Pancreas (tissue), 10 donors: Measurements from ENCODE around the gene STARD8. TPM values are rescaled to one million over a fixed set of nuclear protein-coding genes. Genes with fewer than 3 reads are reported as not detected.

Experiments used
- ATAC-seq, 4 donors: fragments of 200-7000 bp; cut with Tn5 transposase; one replicate each; pipeline versions ENCODE4 v1.8.0 to v1.9.1; 2020; ENCODE audit warnings: mild to moderate bottlenecking in 4 of 4, moderate library complexity in 4 of 4
- DNase-seq, 6 donors: peaks; one replicate each; pipeline ENCODE4 v3.0.0-alpha.2; 2020
- FAIRE-seq: peaks from 2 replicates; lab custom pipeline; 2012; peaks lifted over from hg19 to GRCh38; lab: Jason Lieb, UNC
- H3K27ac ChIP-seq, 4 donors: fragments of 200-600 bp; sonication (generic); 1 replicate in 3 of 4; 2 replicates in 1 of 4; pipeline versions ENCODE4 v1.5.0 to v1.8.0; 2020
- H3K27me3 ChIP-seq, 4 donors: fragments of 200-600 bp; one replicate each; pipeline ENCODE4 v1.8.0; 2021
- H3K36me3 ChIP-seq, 3 donors: fragments of 200-600 bp; sonication (generic) in 1 of 3; one replicate each; pipeline versions ENCODE4 v1.5.0 to v1.8.0; 2020 to 2021
- H3K4me1 ChIP-seq, 3 donors: fragments of 200-600 bp; one replicate each; pipeline ENCODE4 v1.8.0; 2021
- H3K4me3 ChIP-seq, 4 donors: fragments of 200-600 bp; sonication (generic) in 2 of 4; one replicate each; pipeline versions ENCODE4 v1.5.0 to v1.8.0; 2020 to 2021
- H3K9me3 ChIP-seq, 4 donors: fragments of 200-600 bp; one replicate each; pipeline ENCODE4 v1.8.0; 2021
- WGBS, 2 donors: extraction: QIAGEN DNeasy Blood & Tissue Kit; methylation state at CpG; one replicate each; pipeline ENCODE4 v1.1.7; 2013; 5-methylcytosine and 5-hydroxymethylcytosine counted together
- intact Hi-C, 3 donors: fragments of 100-400 bp; cut with DNase I; formaldehyde crosslinking; loops; one replicate each; pipeline versions ENCODE4 v1.11.1 to v1.14.2; 2022
- polyA plus RNA-seq, 2 donors: library from polyadenylated mRNA; stranded (reverse); fragments of 200-250 nt; gene quantifications; one replicate each; pipeline ENCODE4 v1.2.3, GENCODE V29; 2013
- total RNA-seq, 6 donors: library from RNA; stranded (reverse); fragmentation: NEBNext Ultra II Directional in 4 of 6; extraction: Animal tissue kit (Norgen Biotek cat#: 25700) in 4 of 6; gene quantifications; one replicate each; pipeline versions ENCODE4 v1.2.1 to v1.2.4, GENCODE V29; 2021 to 2023
- TF ChIP-seq, protein P1 (sequence below), 4 donors: fragments of 200-600 bp; sonication (generic) in 3 of 4; IDR thresholded peaks; one replicate each; pipeline versions ENCODE4 v1.5.0 to v1.8.0; 2021; ENCODE audit warnings: antibody characterized with exemption in 4 of 4
- donor health status: healthy with polysubstance abuse.
- donor health status: DM: no; HTN: no; CAD: no; lungs with moderate emphysema.
- donor health status: DM: no; HTN: no; CAD: no.
- donor health status: control.
- donor health status: control.
- donor health status: Bipolar disorder and iron deficiency.
- donor health status: DM: yes; HTN: yes; CAD: no.
- donor health status: DM: no; HTN: no; CAD: no.
- donor health status: DM: no; HTN: no; CAD: no.
- donor health status: DM: yes; HTN: yes; CAD: no.

Gene STARD8
- total and polyA plus RNA-seq, 8 donors = 2.3 to 3.7 (median 2.9) TPM

DNA sequence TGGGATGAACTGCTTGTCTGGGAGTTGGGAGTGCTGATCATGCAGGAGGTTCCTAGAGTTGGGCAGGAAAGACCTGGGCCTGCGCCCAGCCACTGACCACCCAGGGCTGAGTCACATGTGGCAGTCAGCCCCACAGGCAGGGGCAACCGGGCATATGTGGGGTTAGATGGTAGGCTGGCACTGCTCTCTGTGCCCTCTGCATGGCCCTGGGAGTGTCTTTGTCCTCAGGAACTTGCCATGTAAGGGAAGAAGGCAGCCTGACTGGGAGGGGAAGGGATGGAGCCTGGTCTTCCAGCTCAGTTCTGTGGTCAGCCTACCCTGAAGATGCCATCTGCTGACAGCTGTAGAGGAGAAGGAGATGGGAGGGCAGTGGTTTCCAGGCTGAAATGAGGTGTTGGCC lies 111.2 kb downstream of the STARD8 start:
- 89 to 97% methylated on average over 2 of the region's 2 CpGs for WGBS, 2 donors
- ATAC-seq (no peak), DNase-seq (no peak), FAIRE-seq (no peak)
- no peaks in the 10 kb centered on the region for H3K9me3 ChIP-seq
- no peak overlapping the region for H3K27ac ChIP-seq
- no peak overlapping the region for H3K4me3 ChIP-seq
- intact Hi-C loops = no loop called here
- H3K36me3 ChIP-seq = no peaks in the 10 kb centered on the region
- TF ChIP-seq, protein P1, sequence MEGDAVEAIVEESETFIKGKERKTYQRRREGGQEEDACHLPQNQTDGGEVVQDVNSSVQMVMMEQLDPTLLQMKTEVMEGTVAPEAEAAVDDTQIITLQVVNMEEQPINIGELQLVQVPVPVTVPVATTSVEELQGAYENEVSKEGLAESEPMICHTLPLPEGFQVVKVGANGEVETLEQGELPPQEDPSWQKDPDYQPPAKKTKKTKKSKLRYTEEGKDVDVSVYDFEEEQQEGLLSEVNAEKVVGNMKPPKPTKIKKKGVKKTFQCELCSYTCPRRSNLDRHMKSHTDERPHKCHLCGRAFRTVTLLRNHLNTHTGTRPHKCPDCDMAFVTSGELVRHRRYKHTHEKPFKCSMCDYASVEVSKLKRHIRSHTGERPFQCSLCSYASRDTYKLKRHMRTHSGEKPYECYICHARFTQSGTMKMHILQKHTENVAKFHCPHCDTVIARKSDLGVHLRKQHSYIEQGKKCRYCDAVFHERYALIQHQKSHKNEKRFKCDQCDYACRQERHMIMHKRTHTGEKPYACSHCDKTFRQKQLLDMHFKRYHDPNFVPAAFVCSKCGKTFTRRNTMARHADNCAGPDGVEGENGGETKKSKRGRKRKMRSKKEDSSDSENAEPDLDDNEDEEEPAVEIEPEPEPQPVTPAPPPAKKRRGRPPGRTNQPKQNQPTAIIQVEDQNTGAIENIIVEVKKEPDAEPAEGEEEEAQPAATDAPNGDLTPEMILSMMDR (IDR thresholded peaks at IDR 0.05) = no peak
- peaks cover 0 to 5% (median 2%) of the 10 kb centered on the region in 4 donors for H3K27me3 ChIP-seq
- H3K4me1 ChIP-seq = no peaks in the 10 kb centered on the region

DNA sequence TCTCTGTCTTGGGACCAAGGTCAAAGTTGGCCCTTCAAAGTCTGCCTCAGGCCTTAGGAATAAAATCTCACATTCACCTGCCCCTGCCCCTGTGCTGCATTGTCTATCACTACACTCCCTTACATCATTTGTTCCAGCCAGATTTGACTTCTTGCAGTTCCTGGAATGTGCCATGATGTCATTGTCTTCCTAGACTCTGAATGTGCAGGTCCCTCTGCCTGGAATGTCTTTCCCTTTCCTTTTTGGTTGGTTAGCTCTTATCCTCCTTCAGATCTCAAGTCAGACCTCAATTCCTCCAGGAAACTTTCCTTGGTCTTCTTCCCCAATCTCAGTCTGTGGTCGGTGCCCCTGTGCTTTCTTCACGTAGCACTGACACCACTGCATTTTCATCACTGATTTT lies 113.6 kb downstream of the STARD8 start:
- FAIRE-seq = no peak
- intact Hi-C loops = no loop called here
- Histone ChIP-seq H3K27me3 (no peaks in the 10 kb centered on the region), H3K36me3 (no peaks in the 10 kb centered on the region), H3K4me3 (no peak overlapping the region), H3K9me3 (no peaks in the 10 kb centered on the region), H3K4me1 (no peaks in the 10 kb centered on the region), H3K27ac (no peak overlapping the region)
- TF ChIP-seq, protein P1 (IDR thresholded peaks at IDR 0.05) = no peak
- WGBS, 2 donors = 59 to 97% methylated on average over 2 of the region's 2 CpGs
- ATAC-seq = no peak
- no peak for DNase-seq

DNA sequence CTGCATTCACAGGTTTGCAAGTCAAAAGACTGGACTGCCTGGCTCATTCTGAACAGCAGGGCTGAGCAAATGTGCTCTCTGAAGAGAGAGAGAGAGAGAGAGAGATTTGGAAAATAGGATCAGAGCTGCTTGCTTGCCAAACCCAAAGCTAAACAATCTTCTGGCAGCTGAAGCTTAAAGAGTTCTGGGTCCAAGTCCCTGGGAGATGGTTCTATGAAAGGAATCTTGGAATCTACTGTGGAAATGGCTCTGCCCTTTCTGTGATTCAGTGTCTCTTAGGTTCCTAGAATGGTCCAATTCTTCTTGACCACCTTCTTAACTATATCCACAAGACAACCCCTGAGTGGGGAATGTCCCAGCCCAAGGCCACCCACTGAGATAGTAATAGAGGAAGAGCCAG lies 115.3 kb downstream of the STARD8 start:
- TF ChIP-seq, protein P1 (IDR thresholded peaks at IDR 0.05) = no peak
- FAIRE-seq (no peak), ATAC-seq (peak in 1 of 4 donors; percentile 13), DNase-seq (no peak)
- peaks cover 0 to 16% (median 0%) of the 10 kb centered on the region in 4 donors for H3K27me3 ChIP-seq
- H3K27ac ChIP-seq = no peak overlapping the region
- intact Hi-C loops = no loop called here
- H3K9me3 ChIP-seq = no peaks in the 10 kb centered on the region
- H3K36me3 ChIP-seq = no peaks in the 10 kb centered on the region
- no peaks in the 10 kb centered on the region for H3K4me1 ChIP-seq
- H3K4me3 ChIP-seq = no peak overlapping the region

DNA sequence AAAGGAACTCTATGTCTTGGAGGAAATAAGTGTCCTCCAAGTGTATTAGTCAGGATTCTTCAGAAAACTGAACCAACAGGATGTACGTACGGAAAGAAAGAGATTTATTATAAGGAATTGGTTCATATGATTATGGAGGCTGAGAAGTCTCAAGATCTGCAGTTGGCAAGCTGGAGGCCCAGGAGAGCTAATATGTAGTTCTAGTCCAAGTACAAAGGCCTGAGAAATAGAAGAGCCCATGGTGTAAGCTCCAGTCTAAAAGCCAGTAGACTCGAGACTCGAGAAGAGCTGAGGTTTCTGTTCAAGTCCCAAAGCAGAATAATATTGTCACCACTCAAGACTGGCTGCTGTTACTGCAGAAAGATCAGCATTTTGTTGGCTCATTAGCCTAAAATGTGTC lies 116.0 kb downstream of the STARD8 start:
- 83 to 84% methylated on average over 4 of the region's 4 CpGs for WGBS, 2 donors
- Histone ChIP-seq H3K27me3 (peaks cover 0 to 17% (median 0%) of the 10 kb centered on the region in 4 donors), H3K9me3 (no peaks in the 10 kb centered on the region), H3K4me3 (no peak overlapping the region), H3K4me1 (no peaks in the 10 kb centered on the region), H3K36me3 (no peaks in the 10 kb centered on the region), H3K27ac (no peak overlapping the region)
- no peak for DNase-seq
- intact Hi-C loops = no loop called here
- ATAC-seq = no peak
- TF ChIP-seq, protein P1 (IDR thresholded peaks at IDR 0.05) = no peak
- no peak for FAIRE-seq

Other genes with a start within 250 kb of the STARD8 start
- gene OPHN1, start 214.2 kb upstream of the STARD8 start, total RNA-seq = 1 to 10 TPM; 1.2 to 3.5 (median 2.5) TPM
- 1 to 10 TPM in 1 of 2 donors, under 1 TPM in 1; 0.61 to 1.4 TPM for gene OPHN1, start 214.2 kb upstream of the STARD8 start, polyA plus RNA-seq
- 10 to 100 TPM; 15.1 to 27.5 (median 20.9) TPM for gene YIPF6, start 148.6 kb upstream of the STARD8 start, total RNA-seq
- gene YIPF6, start 148.6 kb upstream of the STARD8 start, polyA plus RNA-seq = 10 to 100 TPM in 1 of 2 donors, 1 to 10 TPM in 1; 4.6 to 13.5 TPM
- gene EFNB1, start 181.4 kb downstream of the STARD8 start, total RNA-seq = 10 to 100 TPM in 1 of 6 donors, 1 to 10 TPM in 5; 2.4 to 13.3 (median 4.9) TPM
- 1 to 10 TPM; 5.9 to 8.0 TPM for gene EFNB1, start 181.4 kb downstream of the STARD8 start, polyA plus RNA-seq